Ectodermal cell (in vitro differentiated cells): ENCODE data around the gene CTIF.

Source experiments
- H3K27ac ChIP-seq: 2 replicates; pipeline ENCODE4 v1.7.0; 2013; ENCODE audit warnings: mild to moderate bottlenecking, low read depth, low read length; ENCODE audit not compliant: insufficient read depth, poor library complexity, severe bottlenecking
- H3K27me3 ChIP-seq: 2 replicates; pipeline ENCODE4 v1.7.0; 2013; ENCODE audit warnings: mild to moderate bottlenecking, low read length; ENCODE audit not compliant: insufficient read depth, control insufficient read depth, poor library complexity, severe bottlenecking
- H3K36me3 ChIP-seq: one replicate; pipeline ENCODE4 v1.7.0; 2013; ENCODE audit warnings: low read length; ENCODE audit not compliant: control insufficient read depth, insufficient read depth
- H3K4me1 ChIP-seq: one replicate; pipeline ENCODE4 v1.7.0; 2013; ENCODE audit warnings: low read length; ENCODE audit not compliant: control insufficient read depth, insufficient read depth
- H3K4me3 ChIP-seq: 2 replicates; pipeline ENCODE4 v1.7.0; 2013; ENCODE audit warnings: low read depth, low read length, control low read depth; ENCODE audit not compliant: insufficient read depth
- H3K9me3 ChIP-seq: 2 replicates; pipeline ENCODE4 v1.7.0; 2013; ENCODE audit warnings: mild to moderate bottlenecking, low read length, moderate library complexity; ENCODE audit not compliant: control insufficient read depth
- WGBS, 2 experiments: methylation state at CpG; one replicate each; pipeline ENCODE4 v1.1.7; 2013; ENCODE audit warnings: missing lambda C conversion rate in 2 of 2; 5-methylcytosine and 5-hydroxymethylcytosine counted together

Gene CTIF

GRCh38 chr18:48828691-48829442 lies 290.0 kb downstream of the CTIF start:
- no peaks in the 10 kb centered on the region for H3K36me3 ChIP-seq
- H3K27me3 ChIP-seq: no peaks in the 10 kb centered on the region
- peaks cover 54% of the 10 kb centered on the region for H3K4me1 ChIP-seq
- H3K27ac ChIP-seq: peak overlapping the region; percentile 85
- no peak overlapping the region for H3K4me3 ChIP-seq
- WGBS, 2 experiments: 36 to 39% methylated on average over 15 of the region's 15 CpGs
- H3K9me3 ChIP-seq: no peaks in the 10 kb centered on the region

GRCh38 chr18:48829443-48830149 lies 290.8 kb downstream of the CTIF start:
- Histone ChIP-seq H3K4me1 (peaks cover 54% of the 10 kb centered on the region), H3K4me3 (no peak overlapping the region)

GRCh38 chr18:48831113-48831759 lies 292.4 kb downstream of the CTIF start:
- WGBS, 2 experiments: 90 to 92% methylated on average over 9 of the region's 9 CpGs

More at GRCh38 chr18:48829443-48830149, 290.8 kb downstream of the CTIF start:
- WGBS, 2 experiments: 42 to 44% methylated on average over 13 of the region's 13 CpGs
- no peak overlapping the region for H3K27ac ChIP-seq
- H3K9me3 ChIP-seq: no peaks in the 10 kb centered on the region
- H3K27me3 ChIP-seq: no peaks in the 10 kb centered on the region
- no peaks in the 10 kb centered on the region for H3K36me3 ChIP-seq

GRCh38 chr18:48831802-48832201 lies 293.0 kb downstream of the CTIF start:
- Histone ChIP-seq H3K9me3 (no peaks in the 10 kb centered on the region), H3K4me1 (peaks cover 42% of the 10 kb centered on the region), H3K27ac (no peak overlapping the region), H3K4me3 (no peak overlapping the region), H3K27me3 (no peaks in the 10 kb centered on the region), H3K36me3 (no peaks in the 10 kb centered on the region)
- WGBS, 2 experiments: 81 to 84% methylated on average over 6 of the region's 6 CpGs

More at GRCh38 chr18:48831113-48831759, 292.4 kb downstream of the CTIF start:
- Histone ChIP-seq H3K4me1 (peaks cover 45% of the 10 kb centered on the region), H3K27me3 (no peaks in the 10 kb centered on the region), H3K9me3 (no peaks in the 10 kb centered on the region), H3K4me3 (no peak overlapping the region), H3K36me3 (no peaks in the 10 kb centered on the region), H3K27ac (no peak overlapping the region)

GRCh38 chr18:48832938-48833700 lies 294.3 kb downstream of the CTIF start:
- 89 to 92% methylated on average over 15 to 16 of the region's 16 CpGs for WGBS, 2 experiments
- Histone ChIP-seq H3K4me3 (no peak overlapping the region), H3K36me3 (no peaks in the 10 kb centered on the region), H3K27me3 (no peaks in the 10 kb centered on the region), H3K4me1 (peaks cover 30% of the 10 kb centered on the region), H3K9me3 (no peaks in the 10 kb centered on the region), H3K27ac (no peak overlapping the region)

GRCh38 chr18:48833701-48834412 lies 295.0 kb downstream of the CTIF start:
- Histone ChIP-seq H3K27me3 (no peaks in the 10 kb centered on the region), H3K9me3 (no peaks in the 10 kb centered on the region), H3K27ac (no peak overlapping the region), H3K4me3 (no peak overlapping the region), H3K4me1 (peaks cover 22% of the 10 kb centered on the region), H3K36me3 (no peaks in the 10 kb centered on the region)
- WGBS, 2 experiments: 87 to 89% methylated on average over 12 of the region's 13 CpGs

- Histone ChIP-seq H3K36me3 (no peaks in the 10 kb centered on the region), H3K9me3 (no peaks in the 10 kb centered on the region), H3K27ac (no peak overlapping the region), H3K4me1 (peaks cover 16% of the 10 kb centered on the region), H3K4me3 (no peak overlapping the region), H3K27me3 (no peaks in the 10 kb centered on the region)
- WGBS, 2 experiments: 79 to 84% methylated on average over 18 of the region's 18 CpGs
Observed at GRCh38 chr18:48834413-48835031, 295.7 kb downstream of the CTIF start.

GRCh38 chr18:48835119-48835518 lies 296.3 kb downstream of the CTIF start:
- Histone ChIP-seq H3K9me3 (no peaks in the 10 kb centered on the region), H3K27ac (no peak overlapping the region), H3K4me1 (peaks cover 13% of the 10 kb centered on the region), H3K36me3 (no peaks in the 10 kb centered on the region), H3K4me3 (no peak overlapping the region), H3K27me3 (no peaks in the 10 kb centered on the region)
- 89 to 92% methylated on average over 3 of the region's 3 CpGs for WGBS, 2 experiments

GRCh38 chr18:48835745-48836170 lies 296.9 kb downstream of the CTIF start:
- peaks cover 13% of the 10 kb centered on the region for H3K4me1 ChIP-seq
- H3K4me3 ChIP-seq: no peak overlapping the region
- no peaks in the 10 kb centered on the region for H3K27me3 ChIP-seq
- H3K9me3 ChIP-seq: no peaks in the 10 kb centered on the region
- 56 to 58% methylated on average over 3 of the region's 3 CpGs for WGBS, 2 experiments
- no peaks in the 10 kb centered on the region for H3K36me3 ChIP-seq
- no peak overlapping the region for H3K27ac ChIP-seq
